Measurements from ENCODE around the gene HCFC1.

The HCFC1 gene

DNA sequence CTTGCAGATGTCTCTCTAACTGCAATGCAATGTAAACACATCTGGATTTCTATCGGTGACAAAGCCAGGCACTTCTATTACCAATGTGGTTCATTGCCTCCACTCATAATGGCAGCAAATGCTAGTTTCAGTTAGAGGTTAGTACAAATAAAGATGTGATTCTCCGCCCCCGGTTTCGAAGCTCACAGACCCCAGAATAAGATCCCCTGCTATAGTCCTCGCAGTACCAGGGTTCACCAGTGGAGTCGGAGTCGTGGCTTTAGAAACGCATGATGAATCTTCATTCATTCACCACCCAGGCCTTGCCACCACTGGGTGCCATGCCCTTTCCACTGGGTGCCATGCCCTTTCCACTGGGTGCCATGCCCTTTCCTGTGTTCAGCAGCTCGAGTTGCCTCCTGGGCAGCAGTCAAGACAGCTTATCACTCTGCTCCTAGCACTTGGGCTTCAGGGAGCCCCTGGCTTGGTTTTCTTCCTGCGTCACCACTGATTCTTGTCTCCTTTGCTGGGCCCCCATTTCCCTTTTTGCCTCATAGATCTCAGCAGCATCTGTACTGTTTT lies 33.3 kb downstream of the HCFC1 start:
- DNase-seq (ENCODE audit: low spot score): no peak

DNA sequence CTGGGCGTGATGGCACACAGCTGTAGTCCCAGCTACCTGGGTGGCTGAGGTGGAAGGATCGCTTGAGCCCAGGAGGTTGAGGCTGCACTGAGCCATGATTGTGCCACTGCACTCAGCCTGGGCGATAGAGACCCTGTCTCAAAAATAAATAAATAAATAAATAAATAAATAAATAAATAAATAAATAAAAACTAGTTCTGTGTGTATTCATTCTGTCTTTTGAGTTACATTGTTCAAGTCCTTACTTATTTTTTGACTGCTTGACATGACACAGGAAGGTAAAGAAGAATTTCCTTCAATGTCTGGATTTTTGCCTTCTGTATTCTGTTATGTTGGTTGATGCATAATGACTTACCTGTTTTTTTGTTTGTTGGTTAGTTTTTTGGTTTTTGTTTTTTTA lies 34.6 kb downstream of the HCFC1 start:
- DNase-seq (ENCODE audit: low spot score): no peak

DNA sequence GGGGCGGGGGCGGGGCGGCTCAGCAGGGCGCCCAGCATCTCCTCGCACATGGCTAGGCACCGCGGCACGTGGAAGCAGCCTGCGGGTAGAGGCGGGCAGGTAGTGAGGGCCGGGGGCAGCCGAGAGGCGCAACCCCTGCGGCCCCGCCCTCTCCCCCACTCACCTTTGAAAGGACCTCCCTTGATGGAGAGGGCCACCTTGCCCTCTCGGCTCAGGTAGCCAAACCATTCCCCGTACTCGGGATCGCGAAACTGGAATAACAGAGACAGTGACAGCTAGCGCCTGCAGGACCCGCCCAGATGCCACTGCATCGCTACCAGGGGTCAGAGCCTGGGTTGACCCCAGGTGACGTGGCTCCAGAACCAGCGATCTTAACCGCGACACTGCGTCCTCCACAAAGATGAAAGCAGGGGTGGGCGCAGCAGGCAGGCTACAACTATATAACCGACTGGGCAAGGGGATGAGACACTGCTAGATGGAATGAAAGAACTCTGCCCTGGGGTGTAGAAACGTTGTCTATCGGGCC lies 36.2 kb downstream of the HCFC1 start:
- DNase-seq (ENCODE audit: low spot score): no peak

DNA sequence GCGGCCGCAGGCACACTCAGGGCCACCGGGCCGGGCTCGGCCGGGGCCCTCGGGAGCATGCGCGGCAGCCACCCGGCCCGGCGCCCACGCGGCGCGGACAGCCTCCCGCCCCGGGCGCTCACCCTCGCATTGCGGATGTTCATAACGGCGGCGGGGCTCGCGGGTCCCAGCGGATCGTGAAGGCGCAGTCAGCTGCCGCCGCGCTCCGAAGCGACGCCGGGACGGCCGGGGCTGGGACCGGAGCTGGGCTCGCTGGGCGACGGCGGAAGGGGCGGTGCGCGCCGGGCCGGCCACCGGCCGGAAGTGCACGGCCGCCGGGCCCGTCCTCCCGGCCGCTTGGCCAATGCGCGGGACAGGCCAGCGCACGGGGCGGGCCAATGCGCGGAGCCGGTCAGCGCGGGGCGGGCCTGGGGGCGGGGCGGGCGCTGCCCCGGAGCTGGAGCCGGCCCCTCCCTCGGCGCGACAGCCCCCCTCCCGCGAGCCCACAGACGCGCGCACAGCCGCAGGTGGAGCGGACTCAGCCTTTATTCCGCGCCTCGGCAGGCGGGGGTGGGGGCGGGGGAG lies 36.8 kb downstream of the HCFC1 start, which contains the start of gene NAA10:
NAA10 (minus strand) TSS at position 276 of the 564 bp plus-strand sequence; CDS start at position 143, 133 bp downstream.
- DNase-seq (ENCODE audit: low spot score): peak; percentile 93

DNA sequence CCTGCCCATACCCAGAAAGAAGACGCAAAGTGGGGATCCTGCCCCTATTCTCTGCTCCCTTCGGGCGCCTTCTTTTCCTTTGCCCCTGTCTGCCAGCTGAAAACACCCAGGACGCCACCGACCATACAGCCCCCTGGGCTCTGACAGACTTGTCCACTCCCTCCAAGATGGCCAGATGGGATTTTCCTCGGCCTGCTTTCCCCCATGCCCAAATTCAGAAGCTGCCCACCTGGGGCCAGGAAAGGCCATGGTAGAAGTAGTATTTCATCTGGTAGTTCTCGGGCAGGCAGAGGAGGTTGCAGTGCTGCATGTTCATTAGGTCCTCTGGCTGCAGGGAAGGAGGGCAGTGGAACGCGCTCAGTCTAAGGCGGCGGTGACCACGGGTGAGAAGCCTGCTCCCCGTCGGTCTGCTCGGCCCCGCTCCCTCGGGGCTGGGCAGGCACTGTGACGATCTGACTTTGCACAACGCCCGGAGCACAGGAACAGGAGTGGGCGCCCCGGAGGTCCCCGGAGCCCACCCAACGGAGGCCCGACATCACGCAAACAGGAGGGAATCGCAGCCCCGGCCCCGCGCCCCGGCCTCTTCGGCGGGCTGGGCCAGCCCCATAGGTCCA lies 37.4 kb downstream of the HCFC1 start:
- DNase-seq (ENCODE audit: low spot score): no peak

DNA sequence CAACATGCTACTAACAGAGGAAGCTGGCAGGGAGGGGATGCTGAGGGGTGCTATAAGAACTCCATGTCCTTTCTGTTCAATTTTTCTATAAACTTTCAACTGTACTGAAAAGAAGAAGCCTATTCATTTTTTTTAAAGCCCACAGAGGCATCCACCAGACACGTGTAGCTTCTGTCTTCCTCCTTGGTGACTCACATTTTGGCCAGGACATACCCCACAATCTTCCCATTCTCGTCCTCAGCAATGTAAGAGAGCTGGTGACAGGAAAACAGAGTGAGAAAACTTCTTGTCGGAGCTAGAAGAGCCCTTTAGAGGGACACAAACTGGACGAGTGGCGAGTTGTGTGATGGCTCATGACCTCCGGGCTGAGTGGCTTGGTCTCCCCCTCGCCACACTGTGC lies 37.9 kb downstream of the HCFC1 start:
- DNase-seq (ENCODE audit: low spot score): peak; percentile 27

DNA sequence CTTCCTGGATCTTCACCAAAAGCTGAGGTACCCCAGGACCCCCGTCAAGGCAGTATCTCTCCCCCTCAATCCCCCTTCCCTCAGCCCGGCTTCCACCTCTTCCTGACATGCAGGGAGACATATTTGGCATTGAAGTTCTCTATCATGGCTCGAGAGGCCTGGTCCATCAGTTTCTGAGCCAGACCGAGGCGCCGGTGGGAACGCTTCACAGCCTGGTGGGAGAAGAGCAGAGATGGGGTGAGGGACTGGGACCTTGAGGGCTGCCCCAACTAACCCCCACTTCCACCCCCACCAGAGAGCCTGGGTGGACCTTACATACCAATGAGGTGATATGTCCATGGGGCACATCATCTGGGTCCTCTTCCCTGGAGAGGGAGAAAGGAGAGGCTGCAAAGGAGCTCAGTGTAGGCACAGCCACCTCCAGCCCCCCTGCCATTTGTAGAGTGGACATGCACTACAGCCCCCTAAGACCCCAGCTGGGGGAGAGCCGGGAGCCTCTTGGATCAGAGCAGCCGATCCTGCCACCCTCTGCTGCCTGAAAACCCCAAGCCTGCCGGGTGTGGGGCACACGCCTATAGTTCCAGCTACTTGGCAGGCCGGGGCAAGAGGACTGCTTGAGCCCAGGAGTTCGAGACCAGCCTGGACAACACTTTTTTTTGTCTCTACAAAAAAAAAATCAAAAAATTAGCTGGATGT lies 39.2 kb downstream of the HCFC1 start:
- no peak for DNase-seq (ENCODE audit: low spot score)

DNA sequence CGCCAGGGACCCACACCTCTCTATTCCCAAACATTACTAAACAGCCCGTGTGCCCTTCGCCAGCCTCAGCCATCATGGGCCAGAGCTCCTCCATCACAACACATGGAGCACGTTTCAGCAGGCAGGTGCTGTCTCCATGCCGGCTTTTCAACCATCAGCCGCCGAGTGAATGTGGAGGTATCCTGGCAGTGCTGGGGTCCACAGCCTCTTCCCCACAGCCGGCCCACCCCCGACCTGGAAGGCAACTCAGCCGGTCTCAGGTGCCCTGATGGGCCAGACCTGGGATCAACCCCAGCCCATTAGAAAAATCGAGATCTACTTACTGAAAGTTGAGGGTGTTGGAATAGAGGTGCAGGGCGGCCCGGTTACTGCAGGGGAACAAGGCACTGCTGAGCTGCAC lies 39.9 kb downstream of the HCFC1 start:
- DNase-seq (ENCODE audit: low spot score): no peak

DNA sequence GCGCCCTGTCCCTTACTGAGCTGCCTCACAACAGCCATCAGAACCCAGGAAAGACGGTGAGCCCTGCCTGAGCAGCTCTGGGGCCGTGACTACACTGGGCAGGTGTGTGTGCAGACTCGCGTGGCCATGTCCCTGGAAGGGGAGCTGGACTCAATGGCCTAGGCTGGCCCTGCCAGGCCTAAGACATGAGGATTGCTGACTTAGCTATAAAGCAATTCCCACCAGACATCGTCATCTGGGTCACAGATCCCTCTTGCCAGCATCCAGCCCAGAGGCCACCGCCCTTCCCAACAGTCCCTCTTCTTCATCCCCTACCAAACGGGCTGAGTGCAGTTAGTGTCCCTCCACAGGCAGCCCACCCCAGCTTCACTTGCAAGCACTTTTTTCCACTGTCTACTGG lies 40.5 kb downstream of the HCFC1 start:
- DNase-seq (ENCODE audit: low spot score): no peak

DNA sequence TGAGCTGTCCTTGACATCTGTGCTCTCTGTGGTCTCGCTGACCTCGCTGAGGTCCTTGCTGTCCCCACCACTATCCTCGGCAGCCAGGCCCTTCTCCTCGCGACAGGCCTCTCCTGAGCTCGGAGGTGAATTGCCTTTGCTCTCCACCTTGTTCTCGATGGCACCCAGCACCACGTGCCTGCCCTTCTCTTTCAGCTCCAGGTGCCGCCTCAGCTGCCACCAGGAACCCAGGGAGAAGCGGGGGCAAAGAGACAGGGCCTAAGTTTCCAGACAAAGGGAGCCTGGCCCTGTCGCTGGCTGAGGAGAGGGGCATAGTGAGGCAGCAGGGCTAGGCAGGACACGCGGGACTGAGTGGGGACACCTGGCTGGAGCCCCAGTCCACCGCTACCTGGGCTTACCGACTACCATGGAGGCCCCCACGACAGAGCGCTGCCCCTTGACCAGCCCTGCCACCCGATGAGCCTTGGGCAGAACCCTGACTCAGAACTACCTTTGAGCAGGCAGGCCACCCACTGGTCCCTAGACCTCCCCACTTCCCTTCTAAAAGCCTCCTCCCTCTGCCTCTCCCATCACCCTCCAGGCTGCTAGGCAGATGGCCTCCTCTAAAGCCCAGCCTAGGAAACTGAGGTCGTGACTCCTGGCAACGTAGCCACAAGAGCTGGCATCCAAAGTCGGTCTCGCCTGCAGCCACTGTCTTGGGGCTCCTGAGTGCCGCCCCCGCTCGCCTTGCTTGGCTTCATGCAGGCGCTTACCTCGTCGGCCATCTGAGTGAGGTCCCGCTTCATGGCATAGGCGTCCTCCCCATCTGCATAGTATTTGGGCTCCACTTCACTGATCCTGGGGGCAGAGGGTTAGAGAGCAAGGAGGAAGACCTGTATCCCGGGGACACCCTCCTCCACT lies 41.4 kb downstream of the HCFC1 start:
- no peak for DNase-seq (ENCODE audit: low spot score)

DNA sequence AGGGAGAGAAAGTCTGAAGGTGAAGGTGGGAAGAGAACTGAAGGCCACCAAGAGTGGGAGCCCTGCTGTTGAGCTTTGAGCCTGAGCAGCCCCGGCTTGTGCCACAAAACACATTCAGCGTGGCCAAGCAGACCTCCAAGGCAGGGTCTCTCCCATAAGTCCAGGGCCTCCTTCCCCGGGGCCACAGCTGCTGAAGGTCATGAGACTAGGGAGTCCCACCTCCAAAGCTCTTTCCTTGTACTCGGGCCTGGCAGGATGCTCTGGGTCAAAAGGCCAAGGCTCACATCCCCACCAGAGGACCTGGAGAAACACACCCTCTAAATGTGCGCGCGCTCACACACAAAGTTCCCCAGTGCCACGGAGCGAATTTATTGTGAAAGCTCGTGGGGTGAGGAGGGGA lies 42.0 kb downstream of the HCFC1 start:
- no peak for DNase-seq (ENCODE audit: low spot score)

DNA sequence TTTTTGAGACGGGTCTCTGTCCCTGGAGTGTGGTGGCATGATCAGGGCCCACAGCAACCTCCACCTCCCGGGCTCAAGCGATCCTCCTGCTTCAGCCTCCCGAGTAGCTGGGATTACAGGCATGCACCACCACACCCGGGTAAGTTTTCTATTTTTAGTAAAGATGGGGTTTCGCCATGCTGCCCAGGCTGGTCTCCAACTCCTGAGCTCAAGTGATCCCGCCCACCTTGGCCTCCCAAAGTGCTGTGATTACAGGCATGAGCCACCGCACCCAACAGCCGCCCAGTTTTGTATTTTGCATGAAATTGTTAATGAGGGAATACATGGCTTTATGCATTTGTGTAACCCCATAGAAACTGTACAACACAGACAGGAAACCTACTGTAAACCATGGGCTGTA lies 42.8 kb downstream of the HCFC1 start:
- no peak for DNase-seq (ENCODE audit: low spot score)

DNA sequence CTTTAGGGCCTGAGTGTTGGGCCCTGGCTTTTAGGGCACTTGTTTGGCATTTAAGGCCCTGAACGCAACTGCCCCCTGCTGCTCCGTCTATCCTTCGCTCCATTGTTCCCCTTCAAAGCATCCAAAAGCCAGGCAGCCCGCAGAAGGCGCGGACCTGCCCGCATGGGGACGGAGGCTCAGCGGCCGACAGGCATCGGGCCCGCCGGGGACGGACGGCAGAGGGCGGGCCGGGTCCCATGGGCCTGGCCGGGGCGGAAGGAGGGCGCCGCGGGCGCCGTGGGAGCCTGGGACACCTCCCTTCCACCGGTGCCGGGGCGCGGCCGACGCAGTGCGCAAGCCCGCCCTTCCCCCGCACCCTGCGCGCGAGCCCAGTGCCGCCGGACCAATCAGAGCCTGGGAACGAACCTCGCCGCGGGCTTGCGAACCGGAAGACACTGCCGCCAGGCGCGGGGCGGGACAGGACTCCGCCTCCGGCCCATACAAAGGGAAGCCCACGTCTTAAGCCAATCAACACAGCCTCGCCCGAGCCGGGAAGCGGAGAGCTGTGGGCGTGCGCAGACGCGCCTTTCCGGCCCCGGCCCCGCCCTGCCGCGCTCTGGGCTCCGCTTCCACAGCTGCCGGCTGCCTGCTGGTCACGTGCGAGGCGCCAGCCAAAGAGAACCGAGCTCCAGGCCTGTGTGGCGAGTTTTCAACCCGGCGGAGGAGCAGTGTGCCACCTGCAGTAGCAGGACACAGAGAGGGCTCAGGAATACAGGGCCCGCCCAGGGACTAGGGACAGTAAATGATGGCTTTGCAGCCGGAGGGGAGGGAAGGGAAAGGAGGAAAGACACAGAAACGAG lies 43.5 kb downstream of the HCFC1 start:
- DNase-seq (ENCODE audit: low spot score): peak; percentile 95

DNA sequence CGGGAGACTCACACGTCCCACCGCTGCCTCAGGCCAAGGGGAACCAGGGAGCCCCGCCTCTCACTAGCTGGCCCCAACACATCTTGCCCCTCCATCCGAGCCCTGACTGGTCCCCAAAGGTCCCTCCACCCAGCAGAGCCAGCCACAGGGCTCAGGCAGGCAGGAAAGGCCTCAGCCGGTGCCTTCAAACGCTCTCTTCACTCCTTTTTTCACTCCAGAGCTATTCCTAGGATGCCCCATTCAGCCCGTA lies 44.0 kb downstream of the HCFC1 start:
- DNase-seq (ENCODE audit: low spot score): no peak

DNA sequence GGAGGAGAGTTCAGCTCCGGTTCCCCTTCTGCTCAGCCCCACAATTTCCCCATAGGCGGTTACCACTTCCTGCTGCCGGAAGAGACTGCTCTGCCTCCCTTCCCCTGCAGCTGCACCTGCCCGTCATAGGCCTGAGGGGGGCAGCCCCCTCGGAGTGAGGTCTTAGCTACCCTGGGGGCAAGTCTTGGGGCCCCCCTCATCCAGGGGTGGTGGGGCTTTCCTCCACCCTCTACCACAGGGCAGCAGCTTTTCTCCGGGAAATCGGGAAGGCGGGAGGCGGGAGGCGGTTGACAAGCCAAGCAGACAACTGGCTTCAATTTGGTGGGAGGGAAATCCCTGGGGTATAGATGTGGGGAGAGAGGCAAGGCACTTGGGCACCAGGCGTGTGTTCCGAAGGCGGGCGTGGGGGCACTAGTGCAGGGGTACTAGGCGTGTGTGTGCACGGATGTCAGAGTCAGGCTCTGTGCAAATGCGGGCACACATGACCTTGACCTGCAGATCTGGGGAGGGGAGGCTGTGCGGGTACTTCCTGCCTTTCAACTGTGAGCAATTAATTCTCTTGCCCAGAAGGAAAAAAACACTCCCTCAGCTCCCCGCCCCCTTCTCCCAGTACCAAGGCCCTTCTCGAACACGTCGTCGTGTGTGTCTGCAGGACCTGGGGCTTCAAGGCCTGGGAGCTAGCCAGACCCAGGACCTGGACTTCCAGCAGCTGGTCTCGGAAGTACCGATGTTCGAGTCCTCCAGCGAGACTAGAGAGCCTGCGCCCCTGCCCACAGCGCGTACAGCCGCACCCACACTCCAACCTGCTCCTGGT lies 44.6 kb downstream of the HCFC1 start:
- DNase-seq (ENCODE audit: low spot score): no peak

DNA sequence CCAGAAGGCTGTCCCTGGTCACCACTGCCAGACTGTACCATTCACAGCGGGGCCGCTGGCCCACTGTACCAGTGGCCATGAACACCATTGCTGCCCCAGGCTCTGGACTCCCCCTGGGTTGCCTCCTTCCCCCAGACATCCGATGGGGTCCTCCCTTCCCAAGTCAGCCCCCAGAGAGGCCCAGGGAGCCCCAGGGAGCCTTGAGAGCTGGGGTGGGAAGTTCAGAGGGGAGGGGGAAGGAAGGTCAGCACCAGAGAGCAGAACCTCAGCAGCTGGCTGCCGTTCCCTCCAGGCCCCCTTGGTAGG lies 45.1 kb downstream of the HCFC1 start:
- DNase-seq (ENCODE audit: low spot score): no peak

DNA sequence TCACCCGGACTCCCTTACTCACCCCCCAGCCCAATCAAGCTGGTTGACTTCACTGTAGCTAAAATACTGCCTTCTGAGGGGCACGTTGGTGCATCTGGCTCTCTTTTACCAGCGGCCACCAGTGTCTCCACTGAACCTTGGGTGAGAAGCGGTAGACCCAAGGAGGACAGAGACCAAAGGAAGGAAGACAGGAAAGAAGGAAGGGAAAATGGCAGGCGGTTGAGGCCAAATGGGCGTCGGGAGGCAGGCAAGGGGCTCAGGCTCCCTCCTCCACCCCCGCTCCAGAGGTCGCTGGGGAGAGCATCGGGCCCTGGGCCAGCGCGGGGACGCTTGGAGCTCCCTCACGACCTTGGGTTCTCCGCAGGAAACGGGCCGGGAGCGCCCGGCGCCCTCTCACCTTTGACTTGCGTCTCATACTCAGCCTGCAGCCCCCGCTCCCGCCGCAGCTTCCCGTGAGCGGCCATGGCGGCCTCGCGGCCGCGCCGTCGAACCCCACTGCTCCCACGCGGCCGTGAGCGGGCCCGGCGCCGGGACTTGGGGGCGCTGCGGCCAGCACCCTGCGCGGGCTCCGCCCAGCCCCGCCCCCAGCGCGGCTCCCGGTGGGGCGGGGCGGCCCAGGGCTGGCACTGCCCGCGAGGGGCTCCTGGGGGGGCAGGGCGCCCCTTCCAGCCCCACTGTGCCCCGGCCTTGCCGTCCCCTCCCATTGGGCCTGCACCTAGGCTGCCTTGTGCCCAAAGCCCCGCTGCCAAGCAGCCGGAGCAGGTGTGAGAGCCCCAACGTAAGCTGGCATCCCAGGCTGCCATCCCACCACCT lies 45.7 kb downstream of the HCFC1 start, which contains the start of gene ARHGAP4:
ARHGAP4 (minus strand) TSS at position 526 of the 813 bp plus-strand sequence; CDS start at position 464, 62 bp downstream.
- no peak for DNase-seq (ENCODE audit: low spot score)

DNA sequence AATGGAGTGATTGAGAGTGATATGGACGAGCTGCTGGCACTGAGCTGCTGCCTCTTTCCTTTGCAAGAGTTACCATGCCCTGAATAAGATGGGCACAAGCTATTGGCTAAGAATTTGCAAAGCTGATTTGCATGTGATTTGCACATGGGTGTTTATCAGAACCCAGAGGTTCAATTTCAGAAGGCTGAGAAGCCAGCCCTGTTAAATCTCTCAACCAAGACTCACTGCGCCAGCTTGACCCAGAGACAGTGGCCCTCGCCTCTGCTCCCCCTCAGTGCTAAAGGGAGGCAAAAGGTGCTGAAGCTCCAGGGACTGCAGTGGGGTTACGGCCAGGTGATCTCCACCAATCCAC lies 46.3 kb downstream of the HCFC1 start:
- DNase-seq (ENCODE audit: low spot score): no peak

DNA sequence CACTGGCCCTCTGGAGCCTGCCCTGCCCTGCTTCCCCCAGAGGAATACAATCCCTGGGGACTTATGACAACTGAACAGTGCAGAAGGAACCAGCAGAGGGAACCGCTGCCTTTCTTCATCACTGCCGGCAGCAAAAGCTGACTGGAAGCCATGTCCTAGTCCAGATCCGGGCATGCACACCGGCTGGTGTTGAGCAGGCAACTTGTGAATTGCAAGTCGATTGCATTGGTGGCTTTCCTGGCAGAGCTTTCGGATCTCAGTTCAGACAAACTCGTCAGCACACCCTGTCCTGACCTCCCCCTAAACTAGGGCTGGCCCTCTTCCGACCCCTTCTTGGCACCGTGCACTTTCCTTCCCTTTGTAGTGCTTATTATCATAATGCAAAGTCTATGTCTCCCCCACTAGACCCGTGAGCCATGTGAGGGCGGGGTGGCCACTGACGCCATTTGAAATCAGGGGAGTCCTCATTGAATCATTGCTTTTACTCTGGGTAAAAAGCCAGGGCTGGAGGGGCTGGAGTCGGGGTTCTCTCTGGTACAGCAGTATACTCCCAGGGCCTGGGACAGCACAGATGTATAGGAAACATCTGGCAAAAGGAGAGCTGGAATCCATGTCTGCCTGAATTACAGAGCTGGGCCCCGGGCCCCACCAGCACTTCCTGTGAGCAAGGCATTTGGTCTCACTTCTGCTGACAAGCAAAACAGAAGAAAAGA lies 47.3 kb downstream of the HCFC1 start:
- no peak for DNase-seq (ENCODE audit: low spot score)
